CD4-positive, alpha-beta T cell treated with Interleukin-15 for 1 hour (primary cell): Measurements from ENCODE around the gene TTC12.
A peak's percentile ranks its signal among the peaks of the same experiment; 100 is the strongest.

Experiments used
- DNase-seq: peaks from one replicate; pipeline ENCODE4 v3.0.0-alpha.2; 2020

TTC12 gene

DNA sequence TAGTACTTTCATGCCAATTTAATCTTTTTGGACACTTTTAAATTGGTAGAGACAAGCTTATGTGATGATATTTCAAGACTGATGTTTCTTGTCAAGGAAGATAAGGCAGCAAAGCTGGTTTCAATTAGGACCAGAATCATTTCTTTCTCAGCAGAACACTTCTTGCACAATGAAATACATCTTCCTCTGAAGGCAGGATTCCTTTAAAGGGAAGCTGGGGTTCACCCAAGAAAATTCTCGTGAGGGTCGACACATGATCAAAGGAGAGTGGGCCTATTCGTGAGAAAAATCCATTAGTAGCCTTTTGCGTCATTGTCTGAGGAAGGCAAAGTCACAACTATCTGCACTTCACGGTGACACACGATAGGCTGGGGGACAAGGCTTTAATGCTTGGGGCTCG lies 17.6 kb downstream of the TTC12 start:
- no peak for DNase-seq

DNA sequence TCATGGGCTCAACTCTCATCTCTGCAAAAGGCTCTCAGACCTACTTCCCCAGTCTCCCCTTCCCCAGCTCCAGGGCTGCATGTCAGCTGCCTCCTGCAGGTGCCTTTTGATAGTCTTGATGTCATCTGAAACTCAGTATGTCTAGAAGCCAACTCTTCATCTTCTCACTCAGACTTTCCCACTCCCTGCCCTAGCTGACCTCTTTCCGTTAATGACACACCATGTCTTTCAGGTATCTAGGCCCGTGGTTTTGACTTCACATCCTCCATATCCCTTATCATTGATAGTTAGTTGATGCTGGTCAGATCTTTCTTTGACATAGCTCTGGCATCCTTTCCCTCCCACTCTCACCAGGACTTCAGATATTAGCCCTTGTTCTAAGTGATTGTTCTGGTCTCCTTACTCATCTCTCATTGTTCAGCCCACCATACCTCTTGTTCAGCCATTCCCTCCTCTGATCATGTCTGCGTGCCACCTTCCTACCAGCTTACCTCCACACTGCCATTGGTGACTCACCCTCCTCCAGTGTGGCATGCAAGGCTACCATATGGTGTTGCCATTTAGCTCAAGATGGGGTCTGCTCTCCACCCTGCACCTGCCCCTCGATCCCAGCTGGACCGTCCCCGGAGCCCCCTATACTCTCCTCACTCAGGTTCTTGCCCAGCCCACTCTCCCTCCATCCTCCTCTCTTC lies 18.4 kb downstream of the TTC12 start:
- no peak for DNase-seq

DNA sequence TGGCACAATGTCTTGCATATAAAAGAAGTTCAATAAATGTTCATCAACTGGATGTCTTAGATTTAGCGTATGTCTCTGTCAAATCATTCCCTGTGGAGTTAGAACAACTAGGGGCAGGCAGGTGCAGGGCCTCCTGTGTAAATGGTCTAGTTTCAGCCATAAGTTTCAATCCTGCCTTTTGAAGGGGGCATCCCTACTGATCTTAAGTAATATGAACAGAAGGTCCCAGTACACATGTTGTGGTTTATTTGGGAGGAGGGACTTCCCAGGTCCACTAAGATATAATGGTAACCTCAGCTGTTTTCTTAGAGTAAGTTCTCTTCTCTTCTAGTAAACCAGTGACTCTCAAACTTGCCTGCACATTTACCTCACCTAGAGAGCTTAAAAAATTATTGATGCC lies 19.8 kb downstream of the TTC12 start:
- no peak for DNase-seq

DNA sequence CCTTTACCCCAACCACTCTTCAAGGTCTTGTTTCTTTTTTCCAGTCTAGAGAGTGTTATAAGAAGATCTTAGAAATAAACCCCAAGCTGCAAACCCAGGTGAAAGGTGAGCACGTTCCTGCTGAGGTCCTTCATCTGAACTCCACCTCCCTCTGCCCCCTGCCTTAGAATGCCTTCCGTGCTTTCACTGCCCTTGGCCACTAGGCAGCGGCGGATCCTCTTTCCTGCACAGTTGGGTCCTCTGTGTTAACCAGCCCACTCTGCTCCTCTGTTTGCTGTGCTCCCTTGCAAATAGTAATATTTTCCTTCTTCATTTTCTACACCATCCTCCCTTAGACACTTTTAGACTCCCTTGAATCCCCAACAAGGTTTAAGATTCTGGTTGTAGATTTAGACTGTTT lies 24.3 kb downstream of the TTC12 start:
- no peak for DNase-seq

DNA sequence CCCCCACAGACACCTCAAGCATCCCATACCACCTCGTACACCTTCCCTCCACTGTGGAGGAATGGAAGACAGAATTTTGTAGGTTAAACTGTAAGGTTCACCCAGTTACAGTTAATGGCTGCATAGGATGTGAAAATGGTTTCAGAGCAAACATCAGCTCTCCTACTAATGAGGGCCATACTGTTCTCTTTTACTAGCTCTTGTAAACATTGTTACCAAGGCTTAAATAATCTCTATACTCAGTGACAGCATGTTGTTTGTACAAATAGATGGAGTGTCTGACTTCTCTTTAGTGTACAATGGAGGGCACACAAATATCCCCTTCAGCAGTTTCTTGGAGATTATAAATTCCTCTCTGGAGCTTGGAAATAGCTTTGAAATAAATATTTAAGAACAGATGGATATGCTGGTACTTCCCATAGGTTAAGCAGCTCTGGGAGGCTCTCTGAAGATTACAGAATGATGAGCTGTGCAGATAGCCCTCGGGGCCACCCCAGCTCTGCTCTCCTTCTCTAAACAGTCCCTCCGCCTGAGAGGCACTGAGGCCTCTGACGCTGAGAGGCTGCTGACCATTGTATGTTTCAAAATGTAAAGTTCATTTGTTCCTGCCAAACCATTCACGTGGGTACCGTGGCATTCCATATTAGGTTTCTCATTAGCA lies 25.7 kb downstream of the TTC12 start:
- no peak for DNase-seq

DNA sequence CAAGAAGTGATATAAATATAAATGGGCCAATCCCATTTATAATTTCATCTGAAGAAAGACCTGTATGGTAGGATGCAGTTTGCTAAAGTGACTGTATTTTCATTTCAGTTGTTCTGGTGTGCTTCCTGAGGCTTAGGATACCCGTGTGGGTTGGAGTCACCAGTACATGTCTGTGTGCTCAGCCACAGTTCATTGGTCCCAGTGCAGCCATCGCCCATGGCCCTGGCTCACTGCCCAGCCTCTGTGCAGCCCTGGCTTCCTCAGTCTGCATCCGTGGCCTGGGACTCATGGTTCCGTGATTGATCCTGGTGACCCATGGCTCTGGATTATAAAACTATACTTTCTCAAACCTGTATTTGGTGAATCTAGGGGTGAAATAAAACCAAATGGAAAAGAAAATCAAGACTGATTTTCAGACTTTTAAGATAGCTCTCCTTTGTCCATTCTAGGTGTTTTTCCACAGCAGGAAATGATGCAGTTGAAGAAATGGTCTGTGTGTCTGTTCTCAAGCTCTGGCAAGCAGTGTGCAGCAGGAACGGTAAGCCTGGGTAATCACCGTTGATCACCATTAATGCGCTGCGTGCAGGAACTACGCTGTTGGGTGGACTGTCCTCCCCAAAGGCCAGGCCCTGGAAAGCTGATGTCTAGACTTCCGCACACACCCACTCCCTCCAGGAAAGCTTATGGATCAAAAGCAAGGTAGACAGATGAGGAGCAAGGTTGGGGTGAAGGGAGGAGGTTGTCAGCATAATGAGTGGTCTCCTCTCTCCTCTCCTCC lies 27.2 kb downstream of the TTC12 start:
- no peak for DNase-seq

DNA sequence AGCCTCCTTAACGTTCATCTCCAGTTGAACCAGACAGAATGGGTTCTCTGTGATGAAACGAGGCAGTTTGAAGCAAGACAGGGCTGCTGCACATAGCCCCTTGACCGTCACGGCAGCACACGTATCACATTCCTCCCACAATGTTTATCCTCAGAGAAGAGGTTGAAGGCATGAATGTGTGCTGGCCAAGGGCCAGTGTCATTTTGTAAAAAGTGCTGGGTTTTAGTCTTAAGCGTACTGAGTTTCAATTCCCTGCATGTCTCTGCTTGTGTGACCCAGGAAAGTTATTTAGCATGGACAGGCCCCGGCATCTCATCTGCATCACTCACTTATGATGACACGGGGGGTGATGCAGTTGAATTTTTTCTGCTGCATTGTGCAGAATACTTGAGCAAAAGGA lies 31.6 kb downstream of the TTC12 start:
- DNase-seq = no peak

DNA sequence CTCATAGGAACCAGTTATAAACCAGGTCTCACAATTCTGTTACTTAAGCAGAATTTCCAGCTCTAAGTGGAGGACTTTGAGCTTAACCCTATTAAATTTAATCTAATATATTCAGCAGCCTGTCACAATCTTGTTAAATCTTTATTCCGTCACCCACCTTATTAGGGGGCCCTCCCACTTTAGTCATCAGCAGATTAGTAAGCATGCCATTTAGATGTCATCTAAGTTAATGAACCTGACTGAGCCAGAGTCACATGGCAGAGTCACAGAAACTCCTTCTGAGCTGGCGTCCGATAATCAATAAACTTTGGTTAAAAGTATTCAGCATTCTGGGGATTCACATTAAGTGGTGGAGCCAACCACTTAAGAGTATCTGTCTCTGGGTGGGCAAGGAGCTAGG lies 35.1 kb downstream of the TTC12 start:
- no peak for DNase-seq

DNA sequence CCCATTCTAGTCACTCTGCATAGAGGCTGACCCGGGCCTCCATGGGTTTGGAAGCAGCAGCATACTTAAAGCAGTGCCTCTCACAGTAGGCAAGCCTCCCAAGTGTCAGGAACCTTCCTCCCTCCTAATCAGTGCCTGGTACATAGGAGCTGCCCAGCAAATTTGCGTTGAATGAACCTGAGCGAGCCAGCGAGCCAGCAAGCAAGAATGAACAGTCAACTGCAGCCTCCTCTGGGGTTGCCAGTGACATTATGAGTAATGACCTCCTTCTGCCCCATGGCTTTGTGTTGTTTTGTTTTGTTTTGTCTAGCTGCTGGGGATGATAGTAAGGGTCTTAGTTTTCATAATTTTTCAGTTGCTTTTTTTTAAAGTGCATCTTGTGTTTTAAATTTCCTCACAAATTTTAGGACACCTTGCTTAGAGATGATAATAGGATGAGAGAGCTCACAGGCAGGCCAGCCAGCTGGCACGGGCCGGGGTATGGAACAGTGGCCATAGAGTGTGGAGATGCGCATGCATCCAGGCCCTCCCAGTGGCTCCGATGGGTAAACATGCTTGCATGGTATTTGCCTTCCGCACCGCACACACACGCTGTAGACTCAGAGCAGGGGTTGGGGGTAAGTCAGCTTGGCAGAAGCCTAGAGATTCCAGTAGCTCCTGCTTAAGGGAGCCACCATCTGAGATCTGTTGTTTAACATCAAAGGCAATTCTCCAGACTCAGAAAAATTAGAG lies 36.1 kb downstream of the TTC12 start:
- no peak for DNase-seq

DNA sequence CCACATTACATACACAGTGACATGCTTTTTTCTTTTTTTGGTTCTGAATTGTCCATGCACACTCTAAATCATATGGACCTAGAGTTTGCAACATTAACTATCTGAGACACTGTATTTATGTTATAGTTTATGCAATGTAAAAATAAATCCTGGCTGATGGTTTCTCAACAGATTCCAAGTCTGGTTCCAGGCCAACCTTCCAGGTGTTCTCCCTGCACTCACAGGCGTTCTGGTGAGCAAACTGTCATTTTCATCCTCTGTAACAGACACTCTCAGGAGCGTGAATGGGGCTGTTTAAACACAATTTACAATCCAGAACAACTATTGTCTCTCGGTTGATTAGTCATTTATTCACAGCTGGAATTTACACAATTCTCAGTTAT lies 36.7 kb downstream of the TTC12 start:
- DNase-seq = no peak

DNA sequence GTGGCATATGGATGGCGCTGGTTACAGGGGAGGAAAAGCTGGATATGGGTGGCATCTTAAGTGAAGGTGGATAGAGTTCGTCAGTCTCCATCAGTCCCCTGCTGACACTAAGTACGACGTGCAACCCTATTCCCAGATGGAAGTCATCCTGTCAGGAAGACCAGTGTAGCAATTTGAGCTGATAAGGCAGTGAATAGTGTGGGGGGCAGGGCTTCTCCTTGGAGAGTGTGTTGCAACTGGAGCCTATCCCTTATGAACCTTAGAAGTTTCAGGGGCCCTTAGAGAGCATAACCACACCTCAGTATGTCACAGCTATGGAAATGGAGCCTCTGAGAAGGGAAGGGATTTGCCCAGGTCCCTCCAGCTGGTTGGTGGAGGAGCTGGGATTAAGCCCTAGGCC lies 37.1 kb downstream of the TTC12 start:
- DNase-seq = no peak

DNA sequence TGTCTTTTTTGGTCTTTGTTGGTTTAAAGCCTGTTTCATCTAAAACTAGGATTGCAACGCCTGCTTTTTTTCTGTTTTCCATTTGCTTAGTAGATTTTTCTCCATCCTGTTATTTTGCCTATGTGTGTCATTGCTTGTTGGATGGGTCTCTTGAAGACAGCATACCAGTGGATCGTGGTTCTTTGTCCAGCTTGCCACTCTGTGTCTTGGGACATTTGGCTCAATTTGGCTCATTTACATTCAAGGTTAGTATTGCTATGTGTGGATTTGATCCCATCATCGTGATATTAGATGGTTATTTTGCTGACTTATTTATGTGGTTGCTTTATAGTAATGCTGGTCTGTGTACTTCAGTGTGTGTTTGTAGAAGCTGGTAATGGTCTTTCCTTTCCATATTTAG lies 41.8 kb downstream of the TTC12 start:
- DNase-seq = no peak

DNA sequence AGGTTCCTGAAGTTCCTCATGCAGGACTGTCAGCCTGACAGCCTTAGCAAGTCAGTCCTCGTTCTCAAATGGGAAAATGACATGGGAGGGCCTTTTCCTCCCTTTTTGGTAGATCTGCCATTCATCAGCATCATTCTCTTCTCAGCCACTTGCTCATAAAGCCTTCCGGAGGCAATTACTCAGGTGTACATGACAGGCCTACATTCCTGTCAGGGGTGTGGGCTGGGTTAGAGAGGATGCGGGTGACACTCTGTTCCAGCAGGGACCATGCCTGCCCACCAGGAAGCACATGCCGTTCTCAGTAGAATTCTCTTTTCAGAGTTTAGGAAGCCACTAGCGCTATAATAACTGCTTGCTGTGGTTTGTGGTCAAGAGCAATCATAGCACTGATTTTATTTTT lies 49.0 kb downstream of the TTC12 start:
- no peak for DNase-seq

DNA sequence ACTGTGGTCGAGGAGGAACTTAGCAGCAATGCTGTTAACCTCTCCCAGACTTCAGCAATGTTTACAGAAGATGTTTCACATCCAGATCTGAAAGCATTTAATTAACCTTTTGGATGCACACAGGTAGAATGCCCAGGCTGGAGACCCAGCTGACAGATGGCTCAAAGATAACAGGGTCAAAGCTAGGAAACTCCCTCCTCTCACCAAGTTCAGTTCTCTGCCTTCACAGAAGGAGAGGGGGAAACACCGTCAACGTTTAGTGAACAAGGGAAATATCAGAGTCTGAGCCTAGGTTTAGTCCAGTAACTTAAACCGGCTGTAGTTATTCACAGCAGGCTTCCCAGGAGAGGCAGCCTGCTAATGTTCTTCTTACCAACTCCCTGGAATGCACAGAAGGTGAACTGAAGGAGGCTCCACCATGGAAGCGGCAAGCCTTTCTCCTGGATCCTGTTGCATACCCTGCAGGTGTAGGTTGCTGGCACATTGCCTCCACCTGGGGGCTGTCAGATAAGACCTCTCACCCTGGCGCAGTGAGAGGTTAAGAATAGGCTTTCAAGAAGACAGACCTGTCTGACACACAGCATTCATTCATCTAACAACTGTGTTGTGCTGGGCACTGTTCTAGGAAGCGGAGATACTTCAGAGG lies 49.7 kb downstream of the TTC12 start:
- no peak for DNase-seq

DNA sequence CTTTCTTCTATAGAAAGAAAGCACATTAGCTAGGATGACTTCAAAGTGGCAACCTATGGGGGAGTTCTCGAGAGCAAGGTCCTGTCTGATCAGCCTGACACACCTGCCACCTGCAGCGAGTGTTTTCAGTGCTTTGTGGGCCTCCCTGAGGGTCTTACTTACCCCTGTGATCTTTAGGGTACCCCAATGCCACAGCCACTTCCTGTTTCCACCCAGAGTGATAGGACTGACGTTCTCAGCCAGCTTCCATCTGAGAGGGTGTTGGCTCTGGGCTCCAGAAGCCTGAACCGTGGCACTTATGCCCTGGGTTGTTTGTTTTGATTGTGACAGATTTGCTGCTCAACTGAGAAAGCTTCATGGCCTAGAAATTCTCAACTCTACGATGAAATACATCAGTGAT lies 51.5 kb downstream of the TTC12 start:
- no peak for DNase-seq

DNA sequence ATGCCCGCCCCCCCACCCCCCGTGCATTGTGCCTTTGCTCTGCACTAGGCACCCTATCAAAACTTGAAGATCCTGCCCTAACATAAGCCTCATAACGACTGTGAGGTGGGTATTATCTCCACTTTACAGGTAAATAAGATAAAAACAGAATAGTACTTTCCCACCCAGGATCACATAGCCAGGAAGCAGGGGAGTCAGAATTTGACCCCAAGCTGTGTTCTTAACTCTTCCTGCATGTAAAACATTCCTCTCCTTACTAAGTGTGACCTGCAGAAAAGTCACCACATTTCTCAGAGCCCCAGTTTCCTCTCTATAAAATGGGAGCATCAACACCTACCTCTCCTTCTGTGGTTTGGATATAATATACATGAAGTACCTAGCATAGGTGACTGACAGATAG lies 55.0 kb downstream of the TTC12 start:
- no peak for DNase-seq

DNA sequence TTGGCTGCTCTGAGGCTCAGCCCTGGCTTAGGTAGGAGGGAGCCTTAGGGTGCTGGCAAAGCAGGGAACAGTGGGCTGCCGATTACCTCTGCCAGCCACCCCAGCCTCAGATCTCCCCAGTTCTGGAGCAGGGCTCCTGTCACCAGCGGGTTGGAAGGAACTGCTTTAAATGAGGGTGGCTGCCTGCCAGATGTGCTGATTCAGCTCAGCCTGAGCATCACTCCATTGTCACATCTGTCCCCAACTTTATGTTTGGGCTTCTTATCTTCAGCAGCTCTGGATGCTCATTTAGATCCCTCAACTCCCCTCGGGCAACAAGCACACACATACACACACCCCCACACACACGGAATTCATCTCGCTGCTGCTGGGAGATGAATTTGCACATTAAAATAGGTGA lies 56.3 kb downstream of the TTC12 start:
- DNase-seq = no peak

DNA sequence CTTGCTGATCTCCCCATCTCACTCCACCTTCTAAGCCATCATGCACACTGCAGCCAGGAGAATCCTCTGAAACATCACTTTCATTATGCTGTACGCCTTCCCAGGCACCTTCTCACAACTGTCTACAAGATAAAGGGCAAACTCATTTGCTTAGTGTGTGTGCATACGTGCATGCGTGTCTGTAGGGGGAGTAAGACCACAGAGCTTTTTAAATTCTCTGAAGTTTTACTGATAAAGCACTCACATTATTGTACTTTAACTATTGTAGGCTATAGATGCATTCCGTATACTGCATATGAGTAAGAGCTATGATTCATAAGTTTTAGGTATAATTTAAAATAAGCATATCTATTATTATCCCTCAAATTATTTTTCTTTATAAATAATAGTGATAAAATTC lies 57.9 kb downstream of the TTC12 start:
- no peak for DNase-seq

DNA sequence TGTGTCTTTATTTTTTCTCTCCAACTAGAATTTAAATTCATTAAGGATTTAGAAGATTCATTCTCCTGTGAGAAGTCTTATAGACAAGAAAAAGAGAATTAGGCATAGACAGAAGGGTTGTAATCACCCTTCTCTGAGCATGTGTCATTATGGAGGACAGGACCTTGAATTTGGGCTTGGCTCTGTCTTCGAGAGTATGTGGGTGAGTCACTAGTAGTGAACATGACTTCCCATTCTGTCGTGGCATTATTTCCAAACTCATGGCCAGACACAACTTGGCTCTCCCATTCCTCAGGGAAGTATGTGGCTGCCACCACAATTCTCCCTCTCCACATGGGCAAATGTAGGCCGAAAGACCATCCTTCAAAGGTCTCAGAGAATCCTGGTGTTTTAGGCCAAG lies 58.9 kb downstream of the TTC12 start:
- DNase-seq = no peak

DNA sequence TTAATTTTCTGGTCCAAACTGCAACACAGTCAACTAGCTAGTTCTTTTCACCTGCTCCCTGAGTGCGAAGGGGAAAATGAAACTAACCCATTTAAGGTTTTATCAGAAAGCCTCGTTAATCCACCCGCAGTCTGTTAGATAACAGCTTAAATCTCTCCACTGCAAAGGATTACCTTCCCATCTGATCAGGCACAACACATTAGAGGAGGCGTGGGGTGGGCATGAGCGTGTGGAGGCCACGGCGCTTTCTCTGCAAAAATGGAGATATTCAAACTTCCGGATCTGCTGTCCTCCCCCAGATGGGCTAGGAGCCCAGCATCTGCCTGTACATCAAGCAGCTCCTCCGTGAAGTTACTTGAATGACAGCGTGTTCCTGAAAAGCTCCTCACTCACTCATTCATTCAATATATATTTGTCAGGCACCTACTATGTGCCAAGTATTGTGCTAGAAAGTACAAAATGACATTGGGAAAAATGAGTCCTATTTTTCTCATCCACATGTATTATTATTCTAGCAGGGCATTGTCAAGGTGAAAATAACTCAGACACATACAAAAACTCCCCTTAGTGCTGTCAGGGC lies 59.7 kb downstream of the TTC12 start:
- DNase-seq = no peak

DNA sequence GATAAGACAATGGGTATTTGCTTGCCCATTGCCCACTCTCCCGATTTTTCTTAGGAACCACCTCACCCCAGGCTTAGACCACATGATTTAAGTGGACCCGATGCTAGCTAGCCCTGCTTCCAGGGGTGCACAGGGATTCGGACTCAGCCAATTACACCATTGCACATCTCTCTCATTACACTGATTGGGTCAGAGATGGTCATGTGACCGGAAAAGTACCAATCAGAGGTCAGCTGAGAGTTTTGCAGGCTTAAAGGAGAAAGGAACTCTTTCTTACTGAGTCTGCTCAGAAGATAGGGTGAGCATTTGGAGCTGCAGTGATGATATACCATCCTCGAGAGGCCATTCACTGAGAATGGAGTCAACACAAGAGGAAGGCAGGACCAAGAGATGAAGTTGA lies 61.0 kb downstream of the TTC12 start:
- no peak for DNase-seq

DNA sequence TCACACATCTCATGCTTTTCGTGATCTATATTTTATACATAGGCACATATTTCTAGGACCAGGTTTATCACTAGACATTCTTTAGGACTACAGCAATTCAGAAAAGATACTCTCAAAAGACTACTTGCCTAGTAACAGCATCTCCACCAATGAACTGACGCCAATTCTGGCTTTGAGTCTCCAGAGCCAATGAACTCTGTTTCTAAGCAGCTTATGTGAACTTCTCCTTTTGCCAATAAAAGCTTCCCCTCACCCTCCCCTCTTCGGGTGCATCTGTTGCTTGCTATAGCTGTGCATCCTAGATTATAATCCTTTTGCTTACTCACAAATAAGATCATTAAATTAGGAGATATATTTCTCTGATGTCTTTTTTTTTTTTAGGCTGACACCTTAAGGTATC lies 61.8 kb downstream of the TTC12 start:
- DNase-seq = peak; percentile 42
